GM19023 (cell line): ENCODE measurements around the gene SPESP1.

Experiments used
- ATAC-seq: cut with Tn5 transposase; IDR thresholded peaks from one replicate; pipeline ENCODE4 v1.9.1; 2021; ENCODE audit warnings: mild to moderate bottlenecking, moderate library complexity; ENCODE audit not compliant: unreplicated experiment

The SPESP1 gene

GRCh38 chr15:68990992-68991500 lies 60.7 kb downstream of the SPESP1 start:
- no peak for ATAC-seq

GRCh38 chr15:68991723-68992122 lies 61.4 kb downstream of the SPESP1 start:
- ATAC-seq: no peak

GRCh38 chr15:68992696-68993095 lies 62.4 kb downstream of the SPESP1 start:
- ATAC-seq: no peak

- no peak for ATAC-seq
Observed at GRCh38 chr15:68993276-68993675, 63.0 kb downstream of the SPESP1 start.

GRCh38 chr15:68994149-68994548 lies 63.8 kb downstream of the SPESP1 start:
- no peak for ATAC-seq

GRCh38 chr15:68994981-68995761 lies 64.8 kb downstream of the SPESP1 start:
- no peak for ATAC-seq
